CD4-positive, alpha-beta T cell treated with Interleukin-21 for 1 hour (primary cell): ENCODE data around the gene TAF10.

Experiments
- DNase-seq: peaks from one replicate; pipeline ENCODE4 v3.0.0-alpha.2; 2020

Gene TAF10

DNA sequence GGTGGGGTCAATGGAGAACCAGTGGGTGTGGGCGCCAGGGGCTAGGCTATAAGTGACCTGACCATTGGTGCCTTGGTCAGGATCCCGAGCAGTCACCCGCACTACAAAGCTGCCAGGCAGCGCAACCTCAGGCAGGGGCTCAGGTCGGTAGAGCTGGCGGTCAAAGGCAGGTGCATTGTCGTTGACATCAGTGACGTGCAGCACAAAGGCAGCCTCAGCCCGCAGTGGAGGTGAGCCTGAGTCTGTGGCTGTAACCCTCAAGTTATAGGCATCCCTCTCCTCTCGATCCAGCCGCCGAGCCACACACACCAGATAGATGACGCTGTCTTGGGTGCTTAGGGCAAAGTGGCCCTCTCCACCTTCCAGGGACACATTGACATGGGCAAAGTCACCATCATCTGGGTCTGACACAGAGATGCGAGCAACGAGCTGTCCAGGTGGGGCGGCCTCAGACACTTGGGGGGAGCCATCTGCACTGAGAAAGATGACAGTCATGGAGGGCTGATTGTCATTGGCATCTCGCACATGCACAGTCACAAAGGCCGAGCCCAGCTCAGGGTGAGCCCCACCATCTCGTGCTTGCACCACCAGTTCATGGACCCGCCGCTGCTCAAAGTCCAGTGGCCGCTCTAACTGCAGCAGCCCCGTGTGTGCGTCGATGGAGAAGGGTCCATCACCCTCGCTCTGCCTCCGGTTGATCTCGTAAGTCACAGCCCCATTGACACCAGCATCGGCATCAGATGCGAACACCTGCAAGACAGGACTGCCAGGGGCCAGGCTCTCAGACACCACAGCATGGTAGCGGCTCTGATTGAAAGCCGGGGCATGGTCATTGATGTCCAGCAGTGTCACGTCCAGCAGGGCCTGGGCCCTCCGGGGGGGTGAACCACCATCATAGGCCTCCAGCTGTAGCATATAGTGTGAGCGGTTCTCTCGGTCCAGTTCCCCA, 28.3 kb upstream of the TAF10 start:
- no peak for DNase-seq

DNA sequence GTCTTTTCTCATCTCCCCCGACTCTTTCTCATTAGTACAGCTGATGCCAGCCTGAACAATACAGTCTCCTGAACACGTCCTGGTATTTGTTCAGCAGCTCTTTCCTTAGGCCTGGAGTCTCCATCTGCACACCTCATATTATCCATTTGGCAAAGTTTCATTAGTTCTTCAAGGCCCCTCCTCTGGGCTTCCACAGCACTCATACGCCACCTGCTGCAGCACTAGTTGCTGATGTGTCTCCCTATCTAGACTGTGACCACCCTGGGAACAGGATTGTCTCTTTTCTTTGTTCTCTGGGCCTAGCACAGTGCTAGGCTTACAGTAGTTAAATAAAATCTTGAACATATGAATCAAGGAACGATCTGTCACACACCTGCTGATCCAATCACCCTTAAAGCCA, 26.4 kb upstream of the TAF10 start:
- no peak for DNase-seq

DNA sequence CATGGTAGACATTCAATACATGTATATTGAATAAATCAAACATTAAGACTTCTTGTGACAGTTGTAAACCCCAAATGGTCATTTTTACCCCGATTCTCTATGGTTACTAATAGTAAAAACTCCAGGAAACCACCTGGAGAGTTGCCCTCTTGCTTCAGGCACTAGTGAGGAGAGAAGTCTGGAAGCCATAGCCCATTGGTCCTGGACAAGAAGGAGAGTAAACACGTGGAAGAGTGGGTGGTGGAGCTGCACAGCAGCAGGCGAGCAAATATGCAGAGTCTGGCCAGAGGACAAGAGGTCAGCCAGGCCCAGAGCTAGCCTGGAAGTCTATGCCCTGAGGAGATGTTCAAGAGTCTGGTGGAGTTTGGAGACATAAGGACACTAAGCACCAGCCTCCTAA, 25.9 kb upstream of the TAF10 start:
- no peak for DNase-seq

- DNase-seq = no peak
Measured at GRCh38 chr11:6636480-6636879, 24.5 kb upstream of the TAF10 start.

DNA sequence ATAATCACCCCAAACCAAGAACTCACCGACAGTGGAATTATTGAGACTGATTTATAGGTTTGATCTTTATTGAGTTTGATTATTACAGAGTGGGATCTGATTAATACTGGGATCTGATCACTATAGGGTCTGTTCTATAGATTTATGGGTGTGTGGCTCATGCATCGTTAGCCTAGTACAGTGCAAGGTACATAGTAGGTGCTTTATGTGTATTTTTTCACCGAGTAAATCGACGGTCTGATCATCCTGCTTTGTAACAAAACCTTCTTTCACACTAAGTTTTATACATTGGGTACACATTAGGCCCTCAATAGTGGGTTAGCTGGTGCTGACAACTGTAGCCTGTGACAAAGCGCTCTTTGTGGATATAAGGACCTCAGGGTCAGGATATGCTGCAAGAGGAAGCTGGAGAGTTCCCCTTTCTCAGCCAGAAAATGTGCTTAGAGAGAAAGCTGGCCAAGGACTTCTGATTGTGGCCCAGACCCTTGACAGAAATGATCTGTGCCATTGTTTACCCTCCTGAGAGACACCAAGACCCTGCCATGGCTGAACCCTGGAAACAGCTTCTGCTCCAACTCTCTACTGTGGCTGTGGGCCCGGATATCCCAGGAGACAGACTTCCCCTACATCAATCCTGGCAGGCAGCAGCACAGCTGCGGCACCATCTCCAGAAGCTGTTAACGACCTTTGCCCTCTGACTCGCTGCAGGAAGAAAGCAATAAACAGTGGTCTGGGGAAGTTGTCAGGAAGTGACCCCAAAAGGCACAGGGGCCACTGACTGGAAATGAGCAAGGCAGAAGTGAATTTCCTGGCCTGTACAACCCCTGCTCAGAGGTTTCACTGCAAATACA, 23.3 kb upstream of the TAF10 start:
- no peak for DNase-seq

DNA sequence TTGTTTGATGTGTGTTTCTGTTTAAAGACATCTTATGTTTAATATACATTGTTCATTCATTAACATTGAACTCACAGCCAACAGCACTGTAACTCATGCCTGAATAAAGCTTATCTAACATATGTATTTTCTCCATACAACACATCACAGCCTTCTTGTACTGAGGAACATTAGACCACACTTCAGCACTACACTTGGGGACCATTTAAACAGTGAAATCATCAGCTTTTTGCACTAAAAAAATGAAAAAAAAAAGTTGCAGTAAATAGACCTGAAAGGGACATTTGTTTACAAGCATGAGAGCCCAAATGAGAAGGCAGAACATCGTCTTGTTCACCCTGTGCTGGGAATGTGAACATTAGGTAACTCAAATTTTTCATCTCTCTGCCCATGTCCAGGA, 22.5 kb upstream of the TAF10 start:
- no peak for DNase-seq

DNA sequence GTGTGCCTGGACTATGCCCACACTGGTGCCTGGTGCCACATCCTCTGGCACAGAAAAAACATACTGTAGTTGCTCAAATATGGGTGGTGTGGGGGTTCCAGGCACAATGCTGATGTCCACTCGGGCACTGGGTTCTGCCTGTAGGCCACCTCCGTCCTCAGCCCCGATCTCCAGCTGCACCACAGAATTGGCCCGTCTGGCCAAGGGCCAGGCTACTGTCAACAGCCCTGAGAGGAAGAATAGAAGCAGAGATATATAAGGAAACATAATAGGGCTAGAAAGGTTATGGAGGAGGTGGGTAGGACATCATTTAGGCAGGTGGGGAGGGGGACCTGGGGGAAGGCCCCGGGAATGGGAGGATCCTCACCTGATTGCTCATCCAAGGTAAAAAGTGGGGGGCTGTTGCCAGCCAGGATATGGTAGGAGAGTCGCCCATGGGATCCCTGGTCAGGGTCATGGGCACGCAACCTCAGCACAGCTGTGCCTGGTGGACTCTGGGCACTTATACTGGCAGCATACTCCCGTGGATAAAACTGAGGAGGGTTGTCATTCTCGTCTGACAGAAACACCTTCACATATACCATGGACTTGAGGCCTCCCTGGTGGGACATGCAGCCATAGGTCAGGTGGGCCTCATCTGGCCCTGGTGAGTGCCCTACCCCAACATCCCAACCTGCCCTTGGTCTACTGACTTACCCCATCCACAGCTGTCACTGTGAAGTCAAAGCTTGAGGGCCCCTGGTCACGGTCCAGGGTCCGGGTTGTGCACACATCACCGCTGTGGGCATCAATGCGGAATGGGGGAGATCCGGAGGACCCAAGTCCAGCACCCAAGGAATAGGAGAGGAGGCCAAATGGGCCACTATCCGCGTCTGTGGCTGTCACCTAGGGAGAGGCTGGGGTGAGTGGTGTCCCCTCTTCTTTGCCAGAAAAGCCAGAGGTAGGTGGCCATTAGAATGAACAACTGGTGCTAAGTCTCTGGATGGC, 21.7 kb upstream of the TAF10 start:
- DNase-seq = no peak

DNA sequence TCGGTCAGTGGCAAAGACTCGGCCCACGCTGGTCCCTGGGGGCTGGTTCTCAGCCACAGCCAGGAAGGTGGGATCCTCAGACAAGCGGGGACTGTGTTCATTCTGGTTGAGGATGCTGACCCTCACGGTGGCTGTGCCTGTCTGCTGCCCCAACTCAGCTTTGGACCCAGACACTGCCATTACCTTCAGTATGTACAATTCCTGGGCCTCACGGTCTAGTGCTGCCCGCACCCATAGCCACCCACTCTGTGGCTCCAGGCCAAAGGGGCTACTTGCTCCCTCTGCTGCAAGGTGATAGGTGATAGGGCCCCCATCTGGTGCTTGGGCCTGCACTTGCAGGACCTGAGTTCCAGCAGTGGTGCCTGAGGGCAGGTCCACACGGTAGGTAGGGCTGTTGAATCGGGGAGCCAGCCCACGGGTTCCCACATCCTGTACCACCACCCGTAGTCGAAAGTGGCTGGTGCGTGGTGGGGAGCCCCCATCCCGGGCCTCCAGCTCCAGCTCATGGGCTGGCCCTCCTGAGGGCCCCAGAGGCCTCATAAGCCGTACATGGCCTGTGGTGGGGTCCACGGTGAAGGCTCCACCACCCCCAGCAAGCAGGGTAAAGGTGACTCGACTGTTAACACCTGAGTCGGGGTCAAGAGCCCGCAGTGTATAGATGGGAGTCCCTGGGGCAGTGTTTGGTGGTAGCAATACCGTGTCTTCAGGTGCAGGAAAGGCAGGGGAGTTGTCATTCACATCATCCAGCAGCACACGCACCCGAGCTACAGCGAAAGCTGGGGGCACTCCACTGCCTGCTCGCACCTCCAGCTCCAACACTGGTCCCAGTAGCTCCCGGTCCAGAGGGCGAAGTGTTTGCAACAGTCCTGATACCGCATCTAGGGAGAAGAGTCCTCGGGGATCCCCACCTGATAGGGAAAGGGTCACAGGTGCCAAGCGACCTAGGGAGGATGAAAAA, 20.4 kb upstream of the TAF10 start:
- no peak for DNase-seq

DNA sequence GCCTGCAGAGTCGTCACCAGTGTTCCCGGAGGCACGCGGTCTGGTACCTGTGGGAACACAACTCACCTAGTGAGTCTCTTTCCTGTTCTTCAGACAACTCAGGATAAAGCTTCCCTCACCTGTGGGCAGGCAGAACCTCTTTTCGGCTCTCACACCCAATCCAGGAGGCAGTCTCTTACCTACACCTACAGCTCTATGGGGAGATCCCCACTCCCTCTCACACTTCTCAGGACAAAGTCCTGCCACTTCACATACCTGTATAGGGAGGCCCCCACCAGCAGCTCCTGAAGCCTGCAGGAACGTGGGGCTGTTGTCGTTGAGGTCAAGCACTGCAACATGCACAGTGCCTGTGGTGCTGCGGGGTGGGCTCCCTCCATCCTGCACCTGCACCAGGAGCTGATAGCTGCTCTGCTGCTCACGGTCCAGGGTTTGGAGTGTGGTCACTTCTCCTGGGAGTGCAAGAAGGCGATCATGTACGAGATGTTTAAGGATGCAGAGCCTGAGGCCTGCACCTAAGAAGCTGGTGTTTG, 19.4 kb upstream of the TAF10 start:
- no peak for DNase-seq

DNA sequence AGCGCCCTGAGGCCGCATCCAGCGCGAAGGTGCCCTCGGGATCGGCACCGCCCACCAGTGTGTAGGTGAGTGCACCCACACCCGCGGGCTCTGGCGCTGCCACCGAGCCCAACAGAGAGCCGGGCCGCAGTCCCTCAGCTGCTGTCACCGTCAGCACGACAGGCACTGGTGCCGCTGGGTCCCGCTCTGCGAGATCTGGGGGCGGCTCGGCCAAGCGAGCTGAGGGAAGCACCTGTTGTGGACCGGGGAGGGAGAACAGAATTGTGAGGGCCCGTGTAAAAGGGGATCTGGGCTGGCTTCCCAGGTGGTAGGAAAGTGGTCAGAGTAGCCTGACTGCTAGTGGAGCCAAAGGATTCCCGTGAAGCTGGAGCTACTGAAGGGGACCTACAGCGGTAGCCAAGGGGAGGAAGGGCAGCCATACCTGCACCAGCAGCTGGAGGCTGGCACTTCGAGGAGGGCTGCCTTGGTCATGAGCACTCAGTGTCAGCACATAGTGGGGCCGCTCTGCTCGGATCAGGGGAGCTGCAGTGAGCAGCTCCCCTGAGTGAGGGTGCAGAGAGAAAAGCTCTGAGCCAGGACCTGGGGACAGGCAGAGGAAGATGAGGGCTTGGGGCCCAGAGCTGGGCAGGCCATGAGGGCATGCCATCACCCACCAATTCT, 18.7 kb upstream of the TAF10 start:
- no peak for DNase-seq

- DNase-seq = no peak
Measured at GRCh38 chr11:6629892-6630631, 18.0 kb upstream of the TAF10 start.

DNA sequence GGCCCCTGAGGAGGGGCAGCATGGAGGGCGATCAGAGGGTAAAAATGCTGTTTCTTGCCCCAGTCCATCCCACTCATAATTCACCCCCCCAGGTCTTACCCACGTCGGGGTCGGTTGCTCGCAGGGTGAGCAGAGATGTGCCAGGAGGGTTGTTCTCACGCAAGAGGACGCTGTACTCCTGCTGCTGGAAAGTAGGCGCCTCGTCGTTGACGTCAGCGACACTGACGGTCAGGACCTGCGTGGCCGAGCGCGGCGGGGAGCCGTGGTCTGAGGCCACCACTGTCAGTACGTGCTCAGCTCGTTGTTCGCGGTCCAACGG, 17.5 kb upstream of the TAF10 start:
- no peak for DNase-seq

- no peak for DNase-seq
Measured at GRCh38 chr11:6628526-6628925, 16.5 kb upstream of the TAF10 start.

GRCh38 chr11:6627762-6628241, 15.8 kb upstream of the TAF10 start:
- DNase-seq = peak; percentile 49

DNA sequence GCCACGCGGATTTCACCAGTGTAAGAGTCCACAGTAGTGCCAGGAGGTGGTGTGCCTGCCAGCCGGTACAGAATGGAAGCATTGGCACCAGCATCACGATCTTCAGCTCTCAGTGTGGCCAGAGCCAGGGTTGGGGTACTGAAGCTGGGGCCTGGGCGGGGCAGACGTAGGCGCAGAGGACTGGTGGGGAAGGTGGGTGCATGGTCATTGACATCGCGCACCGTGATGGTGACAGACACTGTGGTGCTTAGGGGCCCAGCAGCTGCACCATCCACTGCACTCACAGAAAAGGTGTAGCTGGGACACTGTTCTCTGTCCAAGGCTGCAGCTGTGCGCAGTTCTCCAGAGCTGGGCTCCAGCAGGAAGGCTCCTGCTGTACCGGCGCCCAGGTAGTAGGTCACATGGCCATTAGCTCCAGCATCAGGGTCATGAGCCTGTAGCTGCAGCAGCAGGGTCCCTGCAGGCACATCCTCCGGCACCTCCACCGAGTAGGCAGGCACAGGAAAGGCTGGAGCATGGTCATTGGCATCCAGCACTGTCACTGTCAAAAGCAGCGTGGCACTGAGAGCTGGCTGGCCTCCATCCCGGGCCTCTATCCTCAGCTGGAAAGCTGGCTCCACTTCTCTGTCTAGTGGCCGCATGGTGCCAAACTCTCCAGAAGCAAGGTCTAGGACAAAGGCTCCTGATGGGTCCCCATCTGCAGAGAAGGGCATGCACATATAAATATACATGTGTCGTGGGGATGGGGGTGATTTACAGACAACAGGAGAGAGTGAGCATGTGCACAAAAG, 15.2 kb upstream of the TAF10 start:
- DNase-seq = no peak

DNA sequence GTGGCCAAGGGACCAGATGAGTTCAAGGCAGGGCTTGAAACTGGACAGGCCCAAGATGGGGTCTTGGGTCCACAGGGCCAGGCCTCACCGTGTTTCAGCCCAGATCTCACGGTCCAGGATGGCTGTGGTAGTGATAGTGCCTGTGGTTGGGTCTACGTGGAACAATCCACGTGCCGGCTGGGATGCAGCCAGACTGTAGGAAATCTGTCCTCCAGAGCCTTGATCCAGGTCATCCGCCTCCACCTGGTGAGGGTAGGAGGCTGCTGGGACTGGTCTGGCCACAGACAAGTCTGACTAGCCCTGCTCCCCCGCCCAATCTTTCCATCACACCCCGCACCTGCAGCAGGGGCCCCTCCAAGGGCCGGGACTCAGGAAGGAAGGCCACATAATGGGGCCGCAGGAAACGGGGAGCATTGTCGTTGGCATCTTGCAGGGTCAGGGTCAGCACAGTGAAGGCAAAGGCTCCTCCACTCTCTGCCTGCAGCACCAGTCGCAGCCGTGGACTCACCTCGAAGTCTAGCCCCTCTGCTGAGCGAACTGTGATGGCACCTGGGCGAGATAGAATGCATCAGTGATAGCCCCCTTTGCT, 13.9 kb upstream of the TAF10 start:
- no peak for DNase-seq

- no peak for DNase-seq
Measured at GRCh38 chr11:6625156-6625831, 13.3 kb upstream of the TAF10 start.
